HepG2 (cell line): ENCODE data around the gene NALCN. TPM values are rescaled to one million over a fixed set of nuclear protein-coding genes. Genes with fewer than 3 reads are reported as not detected.

Experiments used
- ATAC-seq: fragments of 200-7000 bp; cut with Tn5 transposase; 3 replicates; pipeline ENCODE4 v1.9.1; 2020; ENCODE audit warnings: mild to moderate bottlenecking, moderate library complexity
- BruUV-seq: library from RNA; stranded (reverse); fragments of 400-500 nt; replicated peaks from 2 replicates; lab custom pipeline; 2021; lab: Mats Ljungman, UMichigan
- CTCF ChIA-PET: fragments of 300-600 bp; formaldehyde crosslinking; extraction: SDS; loops from one replicate; lab custom pipeline; 2021; ENCODE audit warnings: low total read pairs, inconsistent platforms, low intra/inter-chr PET ratio; lab: Yijun Ruan, JAX
- POLR2A ChIA-PET: fragments of 350-600 bp; sonication (Branson Sonifier 250); formaldehyde crosslinking; loops from one replicate; lab custom pipeline; 2020; ENCODE audit warnings: antibody characterized with exemption, inconsistent platforms; lab: Yijun Ruan, JAX
- DNase-seq: peaks from one replicate; pipeline ENCODE4 v3.0.0-alpha.2; 2015; ENCODE audit warnings: low spot score
- FAIRE-seq: peaks from 3 replicates; lab custom pipeline; 2011; peaks lifted over from hg19 to GRCh38; lab: Jason Lieb, UNC
- H2AFZ ChIP-seq: one replicate; pipeline ENCODE4 v1.6.1; 2011; ENCODE audit warnings: low read length, inconsistent platforms
- H3K27ac ChIP-seq: fragments of 300-600 bp; 3 replicates; pipeline ENCODE4 v1.8.0; 2011; ENCODE audit warnings: mixed run types, mild to moderate bottlenecking, mixed read lengths, low read length, inconsistent platforms; ENCODE audit not compliant: insufficient read depth; ENCODE audit errors: extremely low read length
- H3K27me3 ChIP-seq, 2 experiments: fragments of 200-600 bp in 1 of 2; 2 replicates in 1 of 2; 3 replicates in 1 of 2; pipeline versions ENCODE4 v1.6.0 to v1.8.0; 2011; ENCODE audit warnings: low read length in 2 of 2, mild to moderate bottlenecking in 2 of 2, moderate library complexity in 2 of 2, inconsistent platforms in 1 of 2; ENCODE audit not compliant: insufficient read depth in 2 of 2, control insufficient read depth in 1 of 2
- H3K36me3 ChIP-seq, 2 experiments: fragments of 200-600 bp in 1 of 2; replicated peaks in 1 of 2; 2 replicates in 1 of 2; 3 replicates in 1 of 2; pipeline versions ENCODE4 v1.5.1 to v1.8.0; 2011; ENCODE audit warnings: low read length in 2 of 2, inconsistent platforms in 1 of 2; ENCODE audit not compliant: insufficient read depth in 2 of 2, control insufficient read depth in 1 of 2
- H3K4me1 ChIP-seq: 2 replicates; pipeline ENCODE4 v1.5.1; 2012; ENCODE audit warnings: low read length, inconsistent platforms; ENCODE audit not compliant: insufficient read depth
- H3K4me2 ChIP-seq: 2 replicates; pipeline ENCODE4 v1.6.0; 2011; ENCODE audit warnings: low read depth, low read length, inconsistent platforms
- H3K4me3 ChIP-seq, 3 experiments: fragments of 200-600 bp in 1 of 3; sonication (generic), shearing (Covaris generic) in 1 of 3; replicated peaks in 1 of 3; 2 replicates each; pipeline ENCODE4 v1.5.1; 2011 to 2016; ENCODE audit warnings: low read length in 3 of 3, inconsistent platforms in 2 of 3, low read depth in 2 of 3, mild to moderate bottlenecking in 2 of 3, control low read depth in 1 of 3, mixed read lengths in 1 of 3; ENCODE audit not compliant: insufficient read depth in 1 of 3
- H3K79me2 ChIP-seq: one replicate; pipeline ENCODE4 v1.6.1; 2011; ENCODE audit warnings: low read length, inconsistent platforms; ENCODE audit not compliant: insufficient read depth
- H3K9ac ChIP-seq: 2 replicates; pipeline ENCODE4 v1.6.0; 2011; ENCODE audit warnings: mild to moderate bottlenecking, low read depth, low read length, inconsistent platforms; ENCODE audit not compliant: insufficient read depth
- H3K9me3 ChIP-seq: 2 replicates; pipeline ENCODE4 v1.5.1; 2012; ENCODE audit warnings: mild to moderate bottlenecking, low read length
- H4K20me1 ChIP-seq: 2 replicates; pipeline ENCODE4 v1.6.0; 2011; ENCODE audit warnings: inconsistent platforms, mild to moderate bottlenecking, low read length, moderate library complexity; ENCODE audit not compliant: insufficient read depth
- AGO2 ChIP-seq: fragments of 200-400 bp; formaldehyde crosslinking; optimal IDR thresholded peaks from 2 replicates; pipeline ENCODE3; 2017; ENCODE audit warnings: mild to moderate bottlenecking, low read depth, low read length, moderate library complexity
- ARNT ChIP-seq: fragments of 450-650 bp; IDR thresholded peaks from 2 replicates; pipeline ENCODE4 v1.6.1; 2017
- ASH2L ChIP-seq: fragments of 300-600, 200-600 bp; sonication (generic); IDR thresholded peaks from 2 replicates; pipeline ENCODE4 v1.7.0; 2017; ENCODE audit warnings: low read depth, mild to moderate bottlenecking, moderate library complexity, mixed read lengths, low read length; ENCODE audit not compliant: insufficient read length
- CEBPG ChIP-seq: IDR thresholded peaks from 2 replicates; pipeline ENCODE4 v1.6.1; 2016
- ETV5 ChIP-seq: IDR thresholded peaks from 2 replicates; pipeline ENCODE4 v1.6.1; 2018; ENCODE audit warnings: missing biosample characterization, missing genetic modification reagents, inconsistent platforms, borderline replicate concordance
- GATA4 ChIP-seq: sonication (generic); IDR thresholded peaks from 2 replicates; pipeline ENCODE4 v1.6.1; 2016; ENCODE audit warnings: antibody characterized with exemption, low read depth, borderline replicate concordance
- HNRNPK ChIP-seq: fragments of 200-400 bp; formaldehyde crosslinking; IDR thresholded peaks from 2 replicates; pipeline ENCODE4 v1.6.1; 2018; ENCODE audit warnings: low read length, low read depth, moderate library complexity, mild to moderate bottlenecking; ENCODE audit not compliant: poor library complexity, severe bottlenecking
- HOXD1 ChIP-seq: sonication (generic); formaldehyde crosslinking; IDR thresholded peaks from 2 replicates; pipeline ENCODE4 v1.5.0; 2020; ENCODE audit warnings: missing genetic modification reagents
- KLF11 ChIP-seq: IDR thresholded peaks from 2 replicates; pipeline ENCODE4 v1.6.1; 2016; ENCODE audit warnings: missing compliant biosample characterization
- KMT2A ChIP-seq: sonication (generic); formaldehyde crosslinking; IDR thresholded peaks from 2 replicates; pipeline ENCODE4 v1.4.0; 2020; ENCODE audit warnings: missing genetic modification reagents
- MTA1 ChIP-seq: sonication (generic); formaldehyde crosslinking; IDR thresholded peaks from 2 replicates; pipeline ENCODE4 v1.4.0; 2020; ENCODE audit warnings: missing genetic modification reagents, mild to moderate bottlenecking, borderline replicate concordance
- NCOA2 ChIP-seq: sonication (generic); formaldehyde crosslinking; IDR thresholded peaks from 2 replicates; pipeline ENCODE4 v1.8.0; 2022; ENCODE audit warnings: inconsistent platforms
- NFIC ChIP-seq: IDR thresholded peaks from 2 replicates; pipeline ENCODE4 v1.6.1; 2012; ENCODE audit warnings: mild to moderate bottlenecking, low read length, inconsistent platforms
- ONECUT2 ChIP-seq: sonication (generic); formaldehyde crosslinking; IDR thresholded peaks from 2 replicates; pipeline ENCODE4 v1.4.0; 2020; ENCODE audit warnings: missing genetic modification reagents
- RFX3 ChIP-seq: IDR thresholded peaks from 2 replicates; pipeline ENCODE4 v1.6.1; 2016; ENCODE audit warnings: missing biosample characterization, missing genetic modification reagents
- TFE3 ChIP-seq: IDR thresholded peaks from 2 replicates; pipeline ENCODE4 v1.6.1; 2016
- ZHX2 ChIP-seq, 2 experiments: sonication (generic) in 1 of 2; formaldehyde crosslinking in 1 of 2; IDR thresholded peaks; 2 replicates each; pipeline versions ENCODE4 v1.6.1 to v1.9.0; 2014 to 2022; ENCODE audit warnings: antibody characterized with exemption in 1 of 2, borderline replicate concordance in 1 of 2, inconsistent platforms in 1 of 2, low read depth in 1 of 2, missing genetic modification reagents in 1 of 2
- ZNF766 ChIP-seq: sonication (generic); formaldehyde crosslinking; IDR thresholded peaks from 2 replicates; pipeline ENCODE4 v1.5.0; 2020; ENCODE audit warnings: missing genetic modification reagents, borderline replicate concordance
- ZSCAN31 ChIP-seq: sonication (generic); formaldehyde crosslinking; IDR thresholded peaks from 2 replicates; pipeline ENCODE4 v1.5.0; 2020; ENCODE audit warnings: low read depth, mild to moderate bottlenecking, missing genetic modification reagents
- WGBS: methylation state at CpG from one replicate; pipeline ENCODE4 v1.1.6; 2017; ENCODE audit warnings: low lambda C conversion rate; 5-methylcytosine and 5-hydroxymethylcytosine counted together
- in situ Hi-C: cut with HindIII; loops from 2 replicates; pipeline ENCODE4 v1.10.0; 2017; ENCODE audit warnings: low pct_unique_long_range_greater_than_20kb; ENCODE audit not compliant: extremely low pct_ligation_motif_present
- intact Hi-C: fragments of 100-400 bp; cut with micrococcal nuclease; formaldehyde crosslinking; loops from one replicate; pipeline ENCODE4 v1.10.0; 2022; ENCODE audit not compliant: unreplicated experiment
- polyA plus RNA-seq, 8 experiments: library from polyadenylated mRNA; depleted of rRNA in 3 of 8; stranded (reverse) in 7 of 8; unstranded in 1 of 8; fragments of >200 nt; fragmentation: Illumina TruSeq in 4 of 8; extraction: Trizol in 4 of 8; gene quantifications; 2 replicates each; pipeline versions ENCODE4 v1.2.1 to v1.2.3, GENCODE V29; 2011 to 2016; ENCODE audit warnings: low read depth in 4 of 8, missing spikeins in 1 of 8, mixed read lengths in 1 of 8; ENCODE audit not compliant: insufficient read depth in 1 of 8
- total RNA-seq, 5 experiments: library from RNA; depleted of rRNA; stranded (reverse); fragments of >200 nt; fragmentation: Illumina TruSeq; extraction: Trizol; gene quantifications; 2 replicates each; pipeline ENCODE4 v1.2.3, GENCODE V29; 2016; ENCODE audit warnings: low read depth in 1 of 5

Gene NALCN
- total and polyA plus RNA-seq, 2 of the 13 experiments (the other 11 are each of a cell fraction or from before 2014, with no cell fraction given): not detected

GRCh38 chr13:101327871-101328270, 88.4 kb downstream of the NALCN start:
- no peaks in the 10 kb centered on the region for H3K4me1 ChIP-seq
- H3K9me3 ChIP-seq: no peaks in the 10 kb centered on the region
- ATAC-seq: no peak
- H3K4me3 ChIP-seq: no peak overlapping the region
- H3K27ac ChIP-seq: no peak overlapping the region
- TF ChIP-seq HNRNPK (no peak), AGO2 (no peak), HOXD1 (CRISPR knock-in tag) (no peak), ONECUT2 (CRISPR knock-in tag) (no peak), ZNF766 (CRISPR knock-in tag) (no peak), MTA1 (CRISPR knock-in tag) (no peak), NFIC (no peak), ASH2L (no peak), ARNT (no peak), KLF11 (CRISPR knock-in tag) (no peak), ZSCAN31 (CRISPR knock-in tag) (no peak), GATA4 (no peak), TFE3 (CRISPR knock-in tag) (no peak), ETV5 (CRISPR knock-in tag) (no peak), NCOA2 (no peak), RFX3 (CRISPR knock-in tag) (no peak), KMT2A (no peak), CEBPG (CRISPR knock-in tag) (no peak), ZHX2 (IDR thresholded peaks at IDR 0.05; ENCODE audit: low read depth) (no peak), ZHX2 (CRISPR knock-in tag; IDR thresholded peaks at IDR 0.05; ENCODE audit: borderline replicate concordance) (no peak)
- TF ChIP-seq, all 625 proteins: peak for 0
- in situ Hi-C loops (no loop called here), intact Hi-C loops (no loop called here)
- no peaks in the 10 kb centered on the region for H4K20me1 ChIP-seq
- no peak overlapping the region for H2AFZ ChIP-seq
- H3K4me2 ChIP-seq: no peak overlapping the region
- H3K79me2 ChIP-seq: no peaks in the 10 kb centered on the region
- H3K36me3 ChIP-seq: no peaks in the 10 kb centered on the region
- DNase-seq (no peak), FAIRE-seq (no peak)
- POLR2A ChIA-PET: no interaction called here
- H3K27me3 ChIP-seq: no peaks in the 10 kb centered on the region
- BruUV-seq: no TSS peak
- CTCF ChIA-PET: no interaction called here
- no peak overlapping the region for H3K9ac ChIP-seq
- WGBS: 0% methylated on average over 3 of the region's 3 CpGs
